B cell (primary cell): Measurements from ENCODE around the gene LYZ. TPM values are rescaled to one million over a fixed set of nuclear protein-coding genes. Genes with fewer than 3 reads are reported as not detected.

Experiments used
- ATAC-seq: fragments of 200-7000 bp; cut with Tn5 transposase; one replicate; pipeline ENCODE4 v1.10.0; 2021; ENCODE audit warnings: low read depth, mild to moderate bottlenecking, moderate number of reproducible peaks, moderate library complexity
- CTCF ChIA-PET: fragments of 350-600 bp; sonication (Branson Sonifier 250); formaldehyde crosslinking; loops from one replicate; lab custom pipeline; 2021; ENCODE audit warnings: antibody characterized with exemption, inconsistent platforms; lab: Charles Lee
- POLR2A ChIA-PET: fragments of 350-600 bp; sonication (Branson Sonifier 250); formaldehyde crosslinking; loops from one replicate; lab custom pipeline; 2021; ENCODE audit warnings: antibody characterized with exemption; lab: Charles Lee
- DNase-seq: peaks from one replicate; pipeline ENCODE4 v3.0.0; 2013
- H2AFZ ChIP-seq: 2 replicates; pipeline ENCODE4 v1.6.1; 2012; ENCODE audit warnings: mild to moderate bottlenecking, low read depth, low read length; ENCODE audit not compliant: insufficient read depth, poor library complexity, severe bottlenecking
- H3K27ac ChIP-seq, 2 donors: 1 replicate in 1 of 2; 2 replicates in 1 of 2; pipeline ENCODE4 v1.5.1; 2012 to 2013; ENCODE audit warnings: low read length in 2 of 2, mild to moderate bottlenecking in 2 of 2, moderate library complexity in 1 of 2
- H3K27me3 ChIP-seq, 4 experiments: fragments of 200-600 bp in 1 of 4; sonication (generic) in 1 of 4; replicated peaks in 1 of 4; 1 replicate in 2 of 4; 2 replicates in 2 of 4; pipeline versions ENCODE4 v1.6.1 to v1.7.0; 2013 to 2016; ENCODE audit warnings: low read length in 3 of 4, mild to moderate bottlenecking in 2 of 4, mixed read lengths in 1 of 4, moderate library complexity in 1 of 4; ENCODE audit not compliant: insufficient read depth in 4 of 4, control insufficient read depth in 3 of 4; ENCODE audit errors: control extremely low read depth in 1 of 4
- H3K36me3 ChIP-seq, 2 experiments: replicated peaks in 1 of 2; 1 replicate in 1 of 2; 2 replicates in 1 of 2; pipeline versions ENCODE4 v1.6.1 to v1.7.1; 2013; ENCODE audit warnings: low read length in 1 of 2; ENCODE audit not compliant: insufficient read depth in 2 of 2, control insufficient read depth in 1 of 2; ENCODE audit errors: control extremely low read depth in 1 of 2, extremely low read depth in 1 of 2
- H3K4me1 ChIP-seq, 2 donors: fragments of 200-600 bp in 1 of 2; sonication (generic) in 1 of 2; 1 replicate in 1 of 2; 2 replicates in 1 of 2; pipeline versions ENCODE4 v1.5.1 to v1.6.1; 2013 to 2017; ENCODE audit warnings: low read length in 2 of 2; ENCODE audit not compliant: control insufficient read depth in 2 of 2, insufficient read depth in 2 of 2
- H3K4me2 ChIP-seq: replicated peaks from 2 replicates; pipeline ENCODE3; 2012; ENCODE audit warnings: mild to moderate bottlenecking, low read depth, low read length; ENCODE audit not compliant: poor library complexity, severe bottlenecking
- H3K4me3 ChIP-seq, 5 experiments: fragments of 200-600 bp in 1 of 5; sonication (generic) in 1 of 5; 1 replicate in 3 of 5; 2 replicates in 2 of 5; pipeline versions ENCODE4 v1.5.1 to v1.7.0; 2011 to 2016; ENCODE audit warnings: low read length in 4 of 5, mild to moderate bottlenecking in 4 of 5, low read depth in 2 of 5, control low read depth in 1 of 5, moderate library complexity in 1 of 5; ENCODE audit not compliant: insufficient read depth in 1 of 5; ENCODE audit errors: control extremely low read depth in 1 of 5, extremely low read depth in 1 of 5
- H3K79me2 ChIP-seq: fragments of 200-600 bp; sonication (generic); one replicate; pipeline ENCODE4 v1.6.0; 2016; ENCODE audit warnings: low read length; ENCODE audit not compliant: control insufficient read depth, insufficient read depth
- H3K9ac ChIP-seq: fragments of 200-600 bp; sonication (generic); 2 replicates; pipeline ENCODE4 v1.6.1; 2017; ENCODE audit warnings: mild to moderate bottlenecking, low read length, moderate library complexity
- H3K9me3 ChIP-seq, 3 donors: one replicate each; pipeline versions ENCODE4 v1.6.1 to v1.7.1; 2013; ENCODE audit warnings: low read length in 2 of 3; ENCODE audit not compliant: control insufficient read depth in 2 of 3, insufficient read depth in 1 of 3; ENCODE audit errors: control extremely low read depth in 1 of 3
- H4K20me1 ChIP-seq: 2 replicates; pipeline ENCODE4 v1.6.0; 2012; ENCODE audit warnings: mild to moderate bottlenecking, low read length; ENCODE audit not compliant: insufficient read depth, control insufficient read depth, poor library complexity, severe bottlenecking
- H3K27ac Mint-ChIP-seq: one replicate; pipeline ENCODE4 v1.8.0; 2021; ENCODE audit warnings: mixed read lengths
- H3K27me3 Mint-ChIP-seq: one replicate; pipeline ENCODE4 v1.8.0; 2021; ENCODE audit warnings: mixed read lengths
- H3K4me1 Mint-ChIP-seq: one replicate; pipeline ENCODE4 v1.8.0; 2021; ENCODE audit warnings: mixed read lengths
- H3K4me3 Mint-ChIP-seq: one replicate; pipeline ENCODE4 v1.8.0; 2021; ENCODE audit warnings: mixed read lengths
- H3K9me3 Mint-ChIP-seq: one replicate; pipeline ENCODE4 v1.8.0; 2022; ENCODE audit warnings: mixed read lengths; ENCODE audit not compliant: insufficient read depth
- EZH2 ChIP-seq: IDR thresholded peaks from 2 replicates; pipeline ENCODE4 v1.6.1; 2012; ENCODE audit warnings: borderline replicate concordance, low read depth, mild to moderate bottlenecking, moderate library complexity, low read length; ENCODE audit not compliant: insufficient read depth, poor library complexity, severe bottlenecking
- WGBS: methylation state at CpG from one replicate; pipeline ENCODE4 v1.1.5; 2013; ENCODE audit warnings: missing lambda C conversion rate; ENCODE audit not compliant: insufficient coverage; 5-methylcytosine and 5-hydroxymethylcytosine counted together
- intact Hi-C: fragments of 100-400 bp; cut with micrococcal nuclease; formaldehyde crosslinking; loops from one replicate; pipeline ENCODE4 v1.10.0; 2022
- polyA plus RNA-seq: library from polyadenylated mRNA; depleted of rRNA; stranded (reverse); fragments of >200 nt; gene quantifications from 2 replicates; pipeline ENCODE4 v1.2.3, GENCODE V29; 2012
- total RNA-seq, 2 donors: library from RNA; stranded (reverse); fragments of 120-200 nt in 1 of 2; gene quantifications; 1 replicate in 1 of 2; 2 replicates in 1 of 2; pipeline versions ENCODE4 v1.2.3 to v1.2.4, GENCODE V29; 2013 to 2022
- TF ChIP-seq, protein P1 (sequence below): fragments of 200-600 bp; IDR thresholded peaks from one replicate; pipeline ENCODE4 v1.8.0; 2022; ENCODE audit warnings: antibody characterized with exemption, mild to moderate bottlenecking

LYZ gene
- total and polyA plus RNA-seq, 2 donors (not counting 1 experiment from before 2014, with no cell fraction given): 8.5 to 22.7 TPM

DNA sequence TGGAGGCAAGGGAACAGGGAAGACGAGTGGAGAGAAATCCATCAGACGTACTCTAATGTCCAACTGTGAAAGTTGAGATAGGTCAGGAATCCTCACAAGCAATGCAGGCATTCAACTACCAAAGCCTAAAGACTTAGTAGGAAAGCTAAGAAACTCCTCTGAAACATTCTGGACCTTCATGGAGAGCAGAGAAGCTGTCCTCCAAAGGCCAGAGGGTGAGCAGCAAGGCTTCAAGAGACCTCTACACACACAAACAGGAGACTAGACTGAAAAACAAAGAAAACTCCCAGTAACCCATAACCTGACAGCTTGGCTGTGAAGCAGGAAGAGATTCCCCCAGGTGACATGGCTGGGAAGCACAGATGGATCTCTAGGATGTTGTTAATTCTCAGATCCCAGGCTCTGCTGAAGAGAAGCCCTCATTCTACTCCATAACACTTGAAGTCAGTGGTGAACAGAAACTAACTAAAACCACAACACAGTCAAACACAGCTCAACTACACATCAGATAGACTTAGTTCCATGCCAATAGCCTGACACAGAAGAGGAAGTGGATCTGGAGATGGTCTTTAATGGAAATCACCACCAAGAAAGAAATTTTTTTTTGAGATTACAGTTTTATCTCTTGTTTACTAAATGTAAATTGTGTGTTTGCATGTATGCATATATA, 23.2 kb upstream of the LYZ start:
- no peak overlapping the region for H2AFZ ChIP-seq
- DNase-seq: no peak

DNA sequence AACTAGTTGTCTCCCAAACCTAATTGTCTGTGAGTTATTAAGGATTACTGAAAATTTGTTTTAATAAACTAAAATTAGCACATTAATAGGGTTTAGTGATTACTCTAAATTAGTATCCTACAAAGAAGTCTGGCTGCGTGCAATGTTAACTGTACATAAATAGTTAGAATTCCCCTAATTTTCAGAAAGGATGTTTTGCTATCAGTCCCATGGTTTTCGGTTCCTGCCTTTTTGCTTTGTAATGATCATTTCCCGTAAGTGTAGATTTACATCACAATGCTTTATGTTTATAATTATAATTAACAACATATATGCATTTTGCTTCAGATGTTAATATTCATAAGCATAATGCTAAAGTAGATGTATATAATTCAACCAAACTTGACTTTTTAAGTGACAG, 19.8 kb upstream of the LYZ start:
- no CpG with 5 or more reads among the region's 3 CpGs for WGBS
- Mint-ChIP-seq H3K27me3 (no peaks in the 10 kb centered on the region), H3K9me3 (no peaks in the 10 kb centered on the region), H3K4me3 (no peak overlapping the region), H3K4me1 (peaks cover 28% of the 10 kb centered on the region), H3K27ac (no peak overlapping the region)
- Histone ChIP-seq H3K36me3 (no peaks in the 10 kb centered on the region), H3K4me2 (no peak overlapping the region), H3K9ac (no peak overlapping the region), H3K27ac (no peak overlapping the region), H3K4me3 (no peak overlapping the region), H2AFZ (no peak overlapping the region), H4K20me1 (no peaks in the 10 kb centered on the region), H3K27me3 (no peaks in the 10 kb centered on the region), H3K4me1 (peaks cover 19 to 24% of the 10 kb centered on the region in 2 donors), H3K79me2 (no peaks in the 10 kb centered on the region), H3K9me3 (no peaks in the 10 kb centered on the region)
- intact Hi-C loops: no loop called here
- DNase-seq: no peak
- CTCF ChIA-PET: no interaction called here
- TF ChIP-seq EZH2: no peak
- TF ChIP-seq, protein P1, sequence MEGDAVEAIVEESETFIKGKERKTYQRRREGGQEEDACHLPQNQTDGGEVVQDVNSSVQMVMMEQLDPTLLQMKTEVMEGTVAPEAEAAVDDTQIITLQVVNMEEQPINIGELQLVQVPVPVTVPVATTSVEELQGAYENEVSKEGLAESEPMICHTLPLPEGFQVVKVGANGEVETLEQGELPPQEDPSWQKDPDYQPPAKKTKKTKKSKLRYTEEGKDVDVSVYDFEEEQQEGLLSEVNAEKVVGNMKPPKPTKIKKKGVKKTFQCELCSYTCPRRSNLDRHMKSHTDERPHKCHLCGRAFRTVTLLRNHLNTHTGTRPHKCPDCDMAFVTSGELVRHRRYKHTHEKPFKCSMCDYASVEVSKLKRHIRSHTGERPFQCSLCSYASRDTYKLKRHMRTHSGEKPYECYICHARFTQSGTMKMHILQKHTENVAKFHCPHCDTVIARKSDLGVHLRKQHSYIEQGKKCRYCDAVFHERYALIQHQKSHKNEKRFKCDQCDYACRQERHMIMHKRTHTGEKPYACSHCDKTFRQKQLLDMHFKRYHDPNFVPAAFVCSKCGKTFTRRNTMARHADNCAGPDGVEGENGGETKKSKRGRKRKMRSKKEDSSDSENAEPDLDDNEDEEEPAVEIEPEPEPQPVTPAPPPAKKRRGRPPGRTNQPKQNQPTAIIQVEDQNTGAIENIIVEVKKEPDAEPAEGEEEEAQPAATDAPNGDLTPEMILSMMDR: no peak
- ATAC-seq: no peak
- POLR2A ChIA-PET: no interaction called here

More for the DNA sequence above, 23.2 kb upstream of the LYZ start:
- ChIA-PET CTCF (interaction anchor here (1.1 kb wide), 1 partner anchor 34 kb away, joined by 3 read pairs; no protein-coding TSS in a partner anchor), POLR2A (no interaction called here)
- Histone ChIP-seq H3K9me3 (no peaks in the 10 kb centered on the region), H3K27me3 (no peaks in the 10 kb centered on the region), H3K4me1 (peaks cover 7 to 12% of the 10 kb centered on the region in 2 donors), H3K4me2 (no peak overlapping the region), H3K36me3 (no peaks in the 10 kb centered on the region), H4K20me1 (no peaks in the 10 kb centered on the region), H3K4me3 (no peak overlapping the region), H3K9ac (no peak overlapping the region), H3K27ac (no peak overlapping the region), H3K79me2 (no peaks in the 10 kb centered on the region)
- no peaks in the 10 kb centered on the region for H3K9me3 Mint-ChIP-seq
- no peak overlapping the region for H3K27ac Mint-ChIP-seq
- H3K4me3 Mint-ChIP-seq: no peak overlapping the region
- 100% methylated on average over 2 of the region's 2 CpGs for WGBS
- peaks cover 8% of the 10 kb centered on the region for H3K27me3 Mint-ChIP-seq
- TF ChIP-seq, protein P1: no peak
- no peak for TF ChIP-seq EZH2
- H3K4me1 Mint-ChIP-seq: peaks cover 20% of the 10 kb centered on the region
- no peak for ATAC-seq
- intact Hi-C loops: no loop called here
